ENCODE measurements around the gene MOB3A.

The MOB3A gene

DNA sequence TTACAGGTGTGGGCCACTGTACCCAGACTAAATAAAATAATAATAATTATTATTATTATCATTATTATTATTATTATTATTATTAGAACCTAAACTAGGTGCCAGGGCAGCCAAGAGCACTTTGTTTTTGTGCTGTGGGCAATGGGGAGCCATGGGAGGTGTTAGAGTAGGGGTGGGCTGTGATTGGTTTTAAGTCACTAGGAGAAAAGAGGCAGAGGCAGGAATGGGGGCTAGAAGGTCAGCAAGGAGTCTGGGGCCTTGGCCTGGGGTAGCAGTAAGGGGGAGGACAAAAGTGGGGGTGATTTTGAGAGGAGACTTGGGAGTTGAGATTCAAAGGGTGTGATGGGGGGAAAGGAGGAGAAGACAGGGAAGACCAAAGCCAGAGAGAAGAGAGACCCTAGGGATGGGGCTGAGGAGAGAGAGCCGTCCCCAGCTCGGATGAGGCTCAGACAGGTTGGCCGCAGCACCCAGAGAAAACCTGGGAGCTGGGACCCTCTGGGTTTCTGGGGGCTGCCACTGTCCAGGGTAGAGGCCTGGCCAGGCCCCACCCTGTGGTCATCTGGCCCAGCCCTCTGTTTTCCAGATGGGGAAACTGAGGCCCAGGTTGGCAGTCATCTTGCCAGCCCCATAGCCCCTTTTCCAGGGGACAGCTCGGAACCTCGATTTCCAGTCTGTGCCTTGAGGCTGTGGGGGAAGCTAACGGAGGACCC is 62.9 kb downstream of the MOB3A start:
- H3K9ac ChIP-seq (ENCODE audit: low read length): no peak overlapping the region
- H3K9me3 ChIP-seq (ENCODE audit: control insufficient read depth, insufficient read depth, low read depth, low read length): peaks cover 13% of the 10 kb centered on the region
- peaks cover 6% of the 10 kb centered on the region; the same call in 1 of the 2 replicates for H3K4me1 ChIP-seq (ENCODE audit: control insufficient read depth, insufficient read depth, low read length)
- H3K27ac ChIP-seq (ENCODE audit: low read depth, low read length): no peak overlapping the region
- H3K27me3 ChIP-seq (ENCODE audit: control insufficient read depth, insufficient read depth, low read length): no peaks in the 10 kb centered on the region
- H3K4me3 ChIP-seq (ENCODE audit: low read depth, low read length): no peak overlapping the region
- H3K36me3 ChIP-seq (ENCODE audit: control insufficient read depth, insufficient read depth, low read length): no peaks in the 10 kb centered on the region

DNA sequence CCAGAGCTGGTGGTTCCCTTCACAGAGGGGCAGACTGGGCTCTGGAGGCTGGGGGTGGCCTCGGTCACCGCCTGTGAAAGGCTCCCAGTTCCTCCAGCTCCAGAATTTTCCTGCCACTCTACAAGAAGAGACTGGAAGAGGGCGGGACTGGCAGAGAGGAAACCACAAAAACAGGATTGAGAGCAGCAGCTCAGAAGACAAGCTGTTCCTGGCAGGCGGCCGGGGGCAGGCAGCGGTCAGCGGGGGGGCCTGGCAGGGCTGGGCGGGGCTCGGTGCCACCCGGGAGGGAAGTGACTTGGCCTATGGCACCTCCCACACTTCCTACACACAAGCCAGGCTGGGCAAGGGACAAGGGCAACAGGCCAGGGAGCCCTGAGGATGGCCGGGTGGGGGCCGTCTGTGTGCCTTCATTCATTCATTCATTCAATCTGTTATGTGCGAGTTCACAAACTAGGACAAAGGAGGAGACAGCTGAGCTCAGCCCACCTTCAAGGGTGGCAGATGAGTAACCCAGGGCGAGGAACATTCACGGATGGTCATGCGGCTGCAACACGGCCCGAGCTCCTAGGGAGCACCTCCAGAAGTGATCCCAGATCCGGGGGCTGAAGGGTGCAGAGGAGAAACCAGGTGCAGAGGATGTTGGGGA is 63.7 kb downstream of the MOB3A start:
- Histone ChIP-seq H3K4me1 (ENCODE audit: control insufficient read depth, insufficient read depth, low read length) (peaks cover 6% of the 10 kb centered on the region; the same call in 1 of the 2 replicates), H3K36me3 (ENCODE audit: control insufficient read depth, insufficient read depth, low read length) (no peaks in the 10 kb centered on the region), H3K27ac (ENCODE audit: low read depth, low read length) (peak overlapping the region; percentile 67; the same call in 1 of the 2 replicates), H3K9me3 (ENCODE audit: control insufficient read depth, insufficient read depth, low read depth, low read length) (peaks cover 13% of the 10 kb centered on the region), H3K4me3 (ENCODE audit: low read depth, low read length) (no peak overlapping the region), H3K27me3 (ENCODE audit: control insufficient read depth, insufficient read depth, low read length) (no peaks in the 10 kb centered on the region), H3K9ac (ENCODE audit: low read length) (no peak overlapping the region)

DNA sequence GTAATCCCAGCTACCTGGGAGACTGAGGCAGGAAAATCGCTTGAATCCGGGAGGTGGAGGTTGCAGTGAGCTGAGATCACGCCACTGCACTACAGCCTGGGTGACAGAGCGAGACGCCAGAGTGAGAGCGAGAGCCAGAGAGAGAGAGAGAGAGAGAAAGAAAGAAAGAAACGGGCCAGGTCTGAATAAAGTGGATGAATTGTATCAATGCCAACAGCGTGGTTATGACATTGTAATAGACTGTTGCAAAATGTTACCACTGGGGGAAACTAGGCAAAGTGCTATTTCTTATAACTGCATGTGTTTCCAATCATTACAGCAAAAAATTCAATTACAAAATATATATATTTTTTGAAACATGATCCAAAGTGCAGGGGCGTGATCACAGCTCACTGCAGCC is 68.8 kb downstream of the MOB3A start:
- Histone ChIP-seq H3K4me3 (ENCODE audit: low read depth, low read length) (no peak overlapping the region), H3K36me3 (ENCODE audit: control insufficient read depth, insufficient read depth, low read length) (no peaks in the 10 kb centered on the region), H3K9ac (ENCODE audit: low read length) (no peak overlapping the region), H3K27me3 (ENCODE audit: control insufficient read depth, insufficient read depth, low read length) (no peaks in the 10 kb centered on the region), H3K9me3 (ENCODE audit: control insufficient read depth, insufficient read depth, low read depth, low read length) (peaks cover 5% of the 10 kb centered on the region), H3K4me1 (ENCODE audit: control insufficient read depth, insufficient read depth, low read length) (peaks cover under 1% of the 10 kb centered on the region; the same call in 1 of the 2 replicates), H3K27ac (ENCODE audit: low read depth, low read length) (no peak overlapping the region)

DNA sequence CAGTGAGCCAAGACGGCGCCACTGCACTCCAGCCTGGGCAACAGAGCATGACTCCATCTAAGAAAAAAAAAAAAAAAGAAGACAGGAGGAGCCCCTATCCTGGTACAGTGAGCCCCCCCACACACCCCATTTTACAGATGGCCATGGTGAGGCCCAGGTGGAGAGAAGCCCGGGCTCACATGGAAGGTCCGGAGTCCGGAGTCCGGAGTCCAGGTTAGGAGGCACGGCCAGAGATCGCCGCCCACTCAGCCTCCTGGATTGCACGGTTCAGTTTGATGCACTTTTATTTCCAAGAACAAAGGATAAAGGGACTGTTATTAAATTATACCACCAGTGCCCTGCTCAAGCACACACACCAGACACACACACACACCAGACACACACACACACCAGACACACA is 69.4 kb downstream of the MOB3A start:
- H3K4me3 ChIP-seq (ENCODE audit: low read depth, low read length): no peak overlapping the region
- H3K27ac ChIP-seq (ENCODE audit: low read depth, low read length): no peak overlapping the region
- no peaks in the 10 kb centered on the region for H3K36me3 ChIP-seq (ENCODE audit: control insufficient read depth, insufficient read depth, low read length)
- no peaks in the 10 kb centered on the region for H3K27me3 ChIP-seq (ENCODE audit: control insufficient read depth, insufficient read depth, low read length)
- H3K4me1 ChIP-seq (ENCODE audit: control insufficient read depth, insufficient read depth, low read length): no peaks in the 10 kb centered on the region
- no peak overlapping the region for H3K9ac ChIP-seq (ENCODE audit: low read length)
- peaks cover 5% of the 10 kb centered on the region for H3K9me3 ChIP-seq (ENCODE audit: control insufficient read depth, insufficient read depth, low read depth, low read length)

DNA sequence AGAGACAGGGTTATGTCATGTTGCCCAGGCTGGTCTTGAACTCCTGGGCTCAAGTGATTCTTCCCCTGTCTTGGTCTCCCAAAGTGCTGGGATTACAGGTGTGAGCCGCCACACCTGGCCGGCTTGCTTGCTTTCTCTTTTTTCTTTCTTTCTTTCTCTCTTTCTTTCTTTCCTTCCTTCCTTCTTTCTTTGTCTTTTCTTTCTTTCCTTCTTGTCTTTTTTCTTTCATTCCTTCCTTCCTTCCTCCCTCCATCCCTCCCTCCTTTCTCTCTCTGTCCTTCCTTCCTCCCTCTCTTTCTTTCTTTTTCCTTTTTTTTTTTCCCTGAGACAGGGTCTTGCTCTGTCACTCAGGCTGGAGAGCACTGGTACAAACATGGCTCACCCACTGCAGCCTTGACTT is 73.8 kb downstream of the MOB3A start:
- Histone ChIP-seq H3K27me3 (ENCODE audit: control insufficient read depth, insufficient read depth, low read length) (no peaks in the 10 kb centered on the region), H3K9ac (ENCODE audit: low read length) (no peak overlapping the region), H3K9me3 (ENCODE audit: control insufficient read depth, insufficient read depth, low read depth, low read length) (peaks cover 5% of the 10 kb centered on the region), H3K27ac (ENCODE audit: low read depth, low read length) (no peak overlapping the region), H3K36me3 (ENCODE audit: control insufficient read depth, insufficient read depth, low read length) (no peaks in the 10 kb centered on the region), H3K4me3 (ENCODE audit: low read depth, low read length) (no peak overlapping the region), H3K4me1 (ENCODE audit: control insufficient read depth, insufficient read depth, low read length) (no peaks in the 10 kb centered on the region)

DNA sequence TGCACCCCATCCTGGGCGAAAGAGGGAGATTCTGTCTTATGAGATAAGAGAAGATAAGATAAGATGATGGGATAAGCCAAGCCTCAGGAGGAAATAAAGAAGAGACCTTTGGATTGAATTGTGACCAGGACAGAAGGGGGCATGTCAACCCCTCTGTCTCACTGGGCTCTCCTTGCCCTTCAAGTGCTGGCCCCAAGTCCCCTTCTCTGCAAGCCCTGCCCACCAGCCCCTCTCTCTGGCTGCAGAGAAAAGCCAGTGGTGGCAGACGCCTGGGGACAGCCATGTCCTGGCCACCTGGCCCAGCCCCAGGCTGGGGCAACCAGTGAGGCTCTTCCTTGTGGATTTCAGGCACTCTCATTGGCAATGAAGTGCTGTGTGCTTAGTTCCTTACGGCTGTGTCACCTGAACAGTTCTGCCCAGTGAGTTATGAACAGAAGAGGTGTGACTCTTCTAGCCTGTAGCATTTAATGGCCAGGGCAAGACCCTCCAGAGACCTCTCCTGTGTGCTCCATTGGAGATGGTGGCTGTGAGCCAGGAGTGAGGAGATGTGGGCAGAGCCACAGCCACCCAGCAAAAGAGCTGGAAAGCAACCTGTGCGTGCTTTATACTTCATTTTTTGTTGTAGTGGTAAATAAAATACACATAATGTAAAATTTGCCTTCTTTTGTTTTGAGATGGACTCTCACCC is 74.5 kb downstream of the MOB3A start:
- Histone ChIP-seq H3K4me3 (ENCODE audit: low read depth, low read length) (no peak overlapping the region), H3K36me3 (ENCODE audit: control insufficient read depth, insufficient read depth, low read length) (no peaks in the 10 kb centered on the region), H3K9ac (ENCODE audit: low read length) (no peak overlapping the region), H3K4me1 (ENCODE audit: control insufficient read depth, insufficient read depth, low read length) (no peaks in the 10 kb centered on the region), H3K27ac (ENCODE audit: low read depth, low read length) (no peak overlapping the region), H3K9me3 (ENCODE audit: control insufficient read depth, insufficient read depth, low read depth, low read length) (peaks cover 5% of the 10 kb centered on the region), H3K27me3 (ENCODE audit: control insufficient read depth, insufficient read depth, low read length) (no peaks in the 10 kb centered on the region)
